H1 (cell line): ENCODE data around the gene SOX12. TPM values are rescaled to one million over a fixed set of nuclear protein-coding genes. Genes with fewer than 3 reads are reported as not detected.
A peak's percentile ranks its signal among the peaks of the same experiment; 100 is the strongest.

ENCODE experiments used
- CTCF ChIA-PET: fragments of 300-600 bp; sonication (Branson Sonifier 250); formaldehyde crosslinking; loops from one replicate; lab custom pipeline; 2021; ENCODE audit not compliant: partially characterized antibody; lab: Charles Lee
- POLR2A ChIA-PET: fragments of 300-600 bp; sonication (Branson Sonifier 250); formaldehyde crosslinking; loops from one replicate; lab custom pipeline; 2021; ENCODE audit warnings: inconsistent platforms; ENCODE audit not compliant: partially characterized antibody; lab: Charles Lee
- DNase-seq, 2 experiments: peaks; one replicate each; pipeline versions ENCODE4 v3.0.0 to v3.0.0-alpha.2; 2010 to 2022; ENCODE audit warnings: low spot score in 2 of 2, low read depth in 1 of 2, mixed read lengths in 1 of 2
- FAIRE-seq: peaks from 2 replicates; lab custom pipeline; 2011; peaks lifted over from hg19 to GRCh38; lab: Jason Lieb, UNC
- H2AFZ ChIP-seq: 2 replicates; pipeline ENCODE4 v1.8.1; 2012; ENCODE audit warnings: low read length, inconsistent platforms
- H2AK5ac ChIP-seq: 2 replicates; pipeline ENCODE4 v1.6.1; 2013; ENCODE audit warnings: low read depth, low read length
- H2BK120ac ChIP-seq: replicated peaks from 2 replicates; pipeline ENCODE3; 2013; ENCODE audit warnings: low read depth, low read length, inconsistent platforms
- H2BK12ac ChIP-seq: 2 replicates; pipeline ENCODE4 v1.6.1; 2013; ENCODE audit warnings: low read depth, low read length
- H2BK15ac ChIP-seq: 2 replicates; pipeline ENCODE4 v1.6.1; 2013; ENCODE audit warnings: low read length
- H2BK20ac ChIP-seq: 2 replicates; pipeline ENCODE4 v1.6.1; 2013; ENCODE audit warnings: low read length
- H2BK5ac ChIP-seq: 2 replicates; pipeline ENCODE4 v1.6.1; 2013; ENCODE audit warnings: low read depth, low read length
- H3K14ac ChIP-seq: 2 replicates; pipeline ENCODE4 v1.6.1; 2013; ENCODE audit warnings: inconsistent platforms; ENCODE audit not compliant: insufficient read length
- H3K18ac ChIP-seq: 2 replicates; pipeline ENCODE4 v1.6.1; 2013; ENCODE audit warnings: low read length; ENCODE audit errors: extremely low read depth
- H3K23ac ChIP-seq: 2 replicates; pipeline ENCODE4 v1.6.1; 2013; ENCODE audit warnings: inconsistent platforms; ENCODE audit not compliant: insufficient read length
- H3K23me2 ChIP-seq: 2 replicates; pipeline ENCODE4 v1.6.1; 2013; ENCODE audit warnings: low read depth, low read length
- H3K27ac ChIP-seq: 2 replicates; pipeline ENCODE4 v1.6.1; 2011; ENCODE audit warnings: low read depth, low read length, inconsistent platforms
- H3K27me3 ChIP-seq, 4 experiments: replicated peaks in 1 of 4; 1 replicate in 1 of 4; 2 replicates in 3 of 4; pipeline versions ENCODE4 v1.6.1 to v1.8.1; 2011 to 2013; ENCODE audit warnings: low read length in 3 of 4, mild to moderate bottlenecking in 3 of 4, inconsistent platforms in 2 of 4, mixed read lengths in 2 of 4, moderate library complexity in 1 of 4; ENCODE audit not compliant: control insufficient read depth in 3 of 4, insufficient read depth in 3 of 4; ENCODE audit errors: extremely low read depth in 1 of 4
- H3K36me3 ChIP-seq, 4 experiments: 2 replicates each; pipeline versions ENCODE4 v1.6.1 to v1.8.1; 2011 to 2013; ENCODE audit warnings: mild to moderate bottlenecking in 4 of 4, low read length in 3 of 4, moderate library complexity in 2 of 4, control low read depth in 1 of 4, inconsistent platforms in 1 of 4; ENCODE audit not compliant: insufficient read depth in 4 of 4, control insufficient read depth in 2 of 4
- H3K4ac ChIP-seq: replicated peaks from 2 replicates; pipeline ENCODE3; 2013; ENCODE audit warnings: low read length, low read depth, mixed read lengths, inconsistent platforms; ENCODE audit not compliant: insufficient read length
- H3K4me1 ChIP-seq, 4 experiments: replicated peaks in 1 of 4; 1 replicate in 1 of 4; 2 replicates in 3 of 4; pipeline versions ENCODE4 v1.6.1 to v1.8.1; 2011 to 2013; ENCODE audit warnings: low read length in 3 of 4, inconsistent platforms in 2 of 4, mixed read lengths in 1 of 4; ENCODE audit not compliant: insufficient read depth in 4 of 4, control insufficient read depth in 3 of 4
- H3K4me2 ChIP-seq, 2 experiments: 2 replicates each; pipeline versions ENCODE4 v1.6.1 to v1.8.1; 2011 to 2013; ENCODE audit warnings: low read depth in 2 of 2, low read length in 2 of 2, control low read depth in 1 of 2, inconsistent platforms in 1 of 2, mild to moderate bottlenecking in 1 of 2; ENCODE audit not compliant: insufficient read depth in 1 of 2
- H3K4me3 ChIP-seq, 4 experiments: fragments of 200-600, 300-600 bp in 1 of 4; sonication (generic), shearing (Covaris generic), sonication (Bioruptor Twin) in 1 of 4; 2 replicates each; pipeline versions ENCODE4 v1.5.1 to v1.8.1; 2011 to 2016; ENCODE audit warnings: low read length in 4 of 4, low read depth in 3 of 4, control low read depth in 2 of 4, inconsistent platforms in 2 of 4, mild to moderate bottlenecking in 2 of 4, mixed read lengths in 1 of 4, moderate library complexity in 1 of 4; ENCODE audit not compliant: insufficient read depth in 2 of 4; ENCODE audit errors: extremely low read depth in 1 of 4
- H3K56ac ChIP-seq: replicated peaks from 2 replicates; pipeline ENCODE3; 2013; ENCODE audit warnings: low read depth, mild to moderate bottlenecking, mixed read lengths, low read length, inconsistent platforms; ENCODE audit not compliant: insufficient read length
- H3K79me1 ChIP-seq: 2 replicates; pipeline ENCODE4 v1.6.1; 2013; ENCODE audit warnings: low read depth, low read length, control low read depth
- H3K79me2 ChIP-seq, 2 experiments: 2 replicates each; pipeline versions ENCODE4 v1.6.1 to v1.8.1; 2012 to 2013; ENCODE audit warnings: low read length in 2 of 2, mild to moderate bottlenecking in 2 of 2, inconsistent platforms in 1 of 2; ENCODE audit not compliant: insufficient read depth in 2 of 2, control insufficient read depth in 1 of 2
- H3K9ac ChIP-seq, 4 experiments: replicated peaks in 1 of 4; 1 replicate in 1 of 4; 2 replicates in 3 of 4; pipeline versions ENCODE4 v1.6.1 to v1.8.1; 2011 to 2013; ENCODE audit warnings: low read depth in 3 of 4, low read length in 3 of 4, control low read depth in 2 of 4, mild to moderate bottlenecking in 2 of 4, moderate library complexity in 2 of 4, inconsistent platforms in 1 of 4; ENCODE audit errors: extremely low read depth in 1 of 4
- H3K9me3 ChIP-seq, 2 experiments: 2 replicates each; pipeline versions ENCODE4 v1.6.1 to v1.8.1; 2012 to 2013; ENCODE audit warnings: mild to moderate bottlenecking in 2 of 2, moderate library complexity in 2 of 2, control low read depth in 1 of 2, inconsistent platforms in 1 of 2, low read depth in 1 of 2, low read length in 1 of 2, mixed read lengths in 1 of 2; ENCODE audit not compliant: insufficient read depth in 2 of 2
- H4K20me1 ChIP-seq, 2 experiments: replicated peaks in 1 of 2; 2 replicates each; pipeline versions ENCODE3 to v1.8.1; 2011 to 2013; ENCODE audit warnings: inconsistent platforms in 2 of 2, low read length in 2 of 2, mild to moderate bottlenecking in 1 of 2; ENCODE audit not compliant: insufficient read depth in 2 of 2, control insufficient read depth in 1 of 2
- H4K5ac ChIP-seq: 2 replicates; pipeline ENCODE4 v1.6.1; 2013; ENCODE audit warnings: low read length, low read depth, mixed read lengths, inconsistent platforms; ENCODE audit not compliant: insufficient read length
- H4K8ac ChIP-seq: 2 replicates; pipeline ENCODE4 v1.8.0; 2013; ENCODE audit warnings: mild to moderate bottlenecking, moderate library complexity, low read length, inconsistent platforms; ENCODE audit not compliant: insufficient read depth; ENCODE audit errors: extremely low read depth
- H4K91ac ChIP-seq: replicated peaks from 2 replicates; pipeline ENCODE3; 2013; ENCODE audit warnings: low read length, mixed read lengths, inconsistent platforms; ENCODE audit not compliant: insufficient read length
- POU5F1 ChIP-seq: IDR thresholded peaks from 2 replicates; pipeline ENCODE4 v1.6.1; 2011; ENCODE audit warnings: low read depth, mild to moderate bottlenecking, low read length, moderate library complexity
- WGBS, 2 experiments: shearing (Covaris generic) in 1 of 2; methylation state at CpG; one replicate each; pipeline versions ENCODE4 v1.1.6 to v1.1.7; 2013 to 2015; ENCODE audit warnings: low lambda C conversion rate in 2 of 2, mixed read lengths in 2 of 2, inconsistent platforms in 1 of 2, low coverage in 1 of 2, missing lambda C conversion rate in 1 of 2; ENCODE audit not compliant: insufficient replicate concordance in 2 of 2, insufficient coverage in 1 of 2, insufficient read length in 1 of 2; ENCODE audit errors: extremely low coverage in 1 of 2, missing lambda C conversion rate in 1 of 2; 5-methylcytosine and 5-hydroxymethylcytosine counted together
- polyA plus RNA-seq, 7 experiments: library from polyadenylated mRNA; depleted of rRNA in 3 of 7; stranded (reverse) in 5 of 7; unstranded in 2 of 7; fragments of >200 nt in 5 of 7; fragments of 200-250 nt in 2 of 7; gene quantifications; 1 replicate in 5 of 7; 2 replicates in 1 of 7; 4 replicates in 1 of 7; pipeline versions ENCODE4 v1.2.1 to v1.2.3, GENCODE V29; 2011 to 2013; ENCODE audit warnings: missing spikeins in 2 of 7, mixed read lengths in 2 of 7
- total RNA-seq: library from RNA; stranded (reverse); fragmentation: NEBNext Ultra II Directional; extraction: Animal tissue kit (Norgen Biotek cat#: 25700); gene quantifications from 2 replicates; pipeline ENCODE4 v1.2.1, GENCODE V29; 2021

The SOX12 gene
- total and polyA plus RNA-seq, 2 of the 8 experiments (the other 6 are each of a cell fraction or from before 2014, with no cell fraction given) = 6.4 to 63.0 TPM

- H3K56ac ChIP-seq = no peak overlapping the region
- H3K27me3 ChIP-seq = peaks cover 0 to 3% (median 0%) of the 10 kb centered on the region in 4 experiments; a peak in 3 of 7 replicates
- no peak overlapping the region for H4K8ac ChIP-seq
- no peak overlapping the region for H3K27ac ChIP-seq
- peaks cover 0 to 12% (median 8%) of the 10 kb centered on the region in 4 experiments; a peak in 4 of 7 replicates for H3K4me1 ChIP-seq
- H3K4me2 ChIP-seq = peak overlapping the region; percentile 97
- H2BK20ac ChIP-seq = no peak overlapping the region
- H3K79me1 ChIP-seq = peaks cover 3% of the 10 kb centered on the region; the same call in 1 of the 2 replicates
- no peak for FAIRE-seq
- no peak overlapping the region for H2AFZ ChIP-seq
- no peak overlapping the region; the same call in 1 of the 2 replicates for H2AK5ac ChIP-seq
- H4K91ac ChIP-seq = peak overlapping the region; percentile 1
- H4K20me1 ChIP-seq = peaks cover 2% of the 10 kb centered on the region in 2 experiments
- no peaks in the 10 kb centered on the region for H3K9me3 ChIP-seq
- CTCF ChIA-PET = interaction anchor here (0.6 to 3.1 kb wide), 11 partner anchors 8 to 123 kb away, joined by 3 to 33 read pairs (median 4); no protein-coding TSS in a partner anchor
- no peak overlapping the region; a peak in 1 of 7 replicates for H3K9ac ChIP-seq
- H3K4ac ChIP-seq = no peak overlapping the region
- H3K18ac ChIP-seq = no peak overlapping the region
- H3K36me3 ChIP-seq = no peaks in the 10 kb centered on the region
- no peak for DNase-seq
- H3K14ac ChIP-seq = no peak overlapping the region
- no peak for TF ChIP-seq POU5F1
- TF ChIP-seq, all 59 proteins: peak for 0
- Histone ChIP-seq H4K5ac (no peak overlapping the region), H3K23ac (no peak overlapping the region), H2BK5ac (peak overlapping the region; percentile 56; the same call in 1 of the 2 replicates), H2BK120ac (no peak overlapping the region), H3K4me3 (peak overlapping the region; percentile 63 to 90 (median 66)), H2BK12ac (peak overlapping the region; percentile 63; the same call in 1 of the 2 replicates), H2BK15ac (peak overlapping the region; percentile 72; the same call in 1 of the 2 replicates), H3K79me2 (no peaks in the 10 kb centered on the region), H3K23me2 (peaks cover 16% of the 10 kb centered on the region)
- 73% methylated on average over 9 of the region's 9 CpGs; no CpG with 5 or more reads in 1 of the 2 experiments for WGBS, 2 experiments
- POLR2A ChIA-PET = interaction anchor here (0.6 to 5.7 kb wide), 10 partner anchors 8 to 789 kb away, joined by 3 to 36 read pairs (median 5); partner anchors contain the start of genes SOX12 and TRIB3
Observed at GRCh38 chr20:346033-346639, 20.8 kb downstream of the SOX12 start.
